ENCODE data around the gene S100A5. TPM values are rescaled to one million over a fixed set of nuclear protein-coding genes. Genes with fewer than 3 reads are reported as not detected.

Gene S100A5
- total and polyA plus RNA-seq, 9 of the 15 experiments (the other 6 are each of a cell fraction or from before 2014, with no cell fraction given), result 0.56 to 1.4 (median 0.64) TPM; not detected in 5

DNA sequence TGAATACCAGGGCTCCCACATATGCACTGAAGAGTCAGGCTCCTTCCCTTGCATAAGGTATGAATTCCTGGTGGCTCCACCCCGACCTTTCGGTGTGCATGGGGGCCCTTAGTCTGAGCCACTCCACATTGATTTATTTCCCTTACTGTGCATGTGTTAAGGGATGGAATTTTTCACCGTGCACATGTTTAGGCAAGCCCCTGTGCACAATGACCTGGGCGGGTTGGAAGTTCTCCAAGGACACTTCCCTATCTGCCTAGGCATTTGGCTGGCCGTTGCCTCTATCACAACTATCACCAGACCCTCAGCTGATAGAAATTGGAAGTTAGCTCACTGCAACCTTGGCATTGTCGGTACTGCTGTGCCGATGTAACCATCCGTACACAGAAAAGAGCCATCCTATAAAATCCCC, 14.6 kb downstream of the S100A5 start:
- Histone ChIP-seq H4K20me1 (replicated peaks; ENCODE audit: control insufficient read depth, insufficient read depth, low read length) (no peaks in the 10 kb centered on the region), H3K4me3 (no peak overlapping the region), H3K4me2 (ENCODE audit: insufficient read depth, low read length) (peak overlapping the region; percentile 58), H3K79me2 (ENCODE audit: control insufficient read depth, insufficient read depth, low read length) (no peaks in the 10 kb centered on the region), H3K9me3 (replicated peaks; ENCODE audit: control insufficient read depth, insufficient read depth, low read depth, low read length) (peaks cover 2% of the 10 kb centered on the region; the same call in 1 of the 2 replicates), H3K36me3 (ENCODE audit: control insufficient read depth, insufficient read depth, low read length) (no peaks in the 10 kb centered on the region), H3K9me1 (ENCODE audit: control insufficient read depth, insufficient read depth, low read length) (no peaks in the 10 kb centered on the region), H3K27me3 (ENCODE audit: control insufficient read depth in 2 of 2, insufficient read depth in 2 of 2, low read length in 2 of 2) (no peaks in the 10 kb centered on the region), H3K27ac (ENCODE audit: extremely low read depth, low read depth, low read length) (peak overlapping the region; percentile 37; the same call in 1 of the 3 replicates), H3K4me1 (replicated peaks in 1 of 2; ENCODE audit: control insufficient read depth in 2 of 2, insufficient read depth in 2 of 2, low read length in 2 of 2) (peaks cover 17 to 21% of the 10 kb centered on the region in 2 experiments), H3K9ac (ENCODE audit: insufficient read depth in 1 of 2, low read depth in 2 of 2, low read length in 2 of 2) (peak overlapping the region; percentile 37 to 67; a peak in 2 of 4 replicates), H2AFZ (ENCODE audit: low read depth, low read length) (peak overlapping the region; percentile 87)
- CTCF ChIA-PET (ENCODE audit: low intra/inter-chr PET ratio), result no interaction called here
- POLR2A ChIA-PET, result interaction anchor here (0.7 to 3.3 kb wide), 6 partner anchors 10 to 101 kb away, joined by 3 to 15 read pairs (median 4); partner anchors contain the start of gene S100A13
- peak in 1 of 4 experiments; percentile 62 for DNase-seq (ENCODE audit: extremely low read depth in 1 of 4, low spot score in 3 of 4)
- in situ Hi-C loops (cut with MboI) (no loop called here), intact Hi-C loops (cut with micrococcal nuclease) (no loop called here)
- peak; percentile 71 for ATAC-seq
- peak; percentile 73 for FAIRE-seq
- 2% methylated on average over 8 of the region's 8 CpGs for WGBS (ENCODE audit: insufficient coverage, low coverage, missing lambda C conversion rate)
- BruUV-seq (replicated peaks), result no TSS peak
- TF ChIP-seq DMBX1 (CRISPR knock-in tag; IDR thresholded peaks at IDR 0.05; ENCODE audit: borderline replicate concordance) (peak; percentile 37; the same call in 1 of the 2 replicates), SMAD4 (CRISPR knock-in tag; conservative IDR thresholded peaks at IDR 0.05) (peak; percentile 61), CBFA2T2 (conservative IDR thresholded peaks at IDR 0.05) (peak; percentile 37; the same call in 1 of the 2 replicates), ZNF766 (CRISPR knock-in tag; conservative IDR thresholded peaks at IDR 0.05) (peak; percentile 49; the same call in 1 of the 2 replicates), L3MBTL2 (IDR thresholded peaks at IDR 0.05) (peak; percentile 14; the same call in 1 of the 2 replicates), NFE2L1 (tag; IDR thresholded peaks at IDR 0.05; ENCODE audit: borderline replicate concordance, low read depth) (no peak), SPI1 (IDR thresholded peaks at IDR 0.05; ENCODE audit: borderline replicate concordance, low read depth, low read length) (peak; percentile 61; the same call in 1 of the 2 replicates)
- TF ChIP-seq, protein P1, sequence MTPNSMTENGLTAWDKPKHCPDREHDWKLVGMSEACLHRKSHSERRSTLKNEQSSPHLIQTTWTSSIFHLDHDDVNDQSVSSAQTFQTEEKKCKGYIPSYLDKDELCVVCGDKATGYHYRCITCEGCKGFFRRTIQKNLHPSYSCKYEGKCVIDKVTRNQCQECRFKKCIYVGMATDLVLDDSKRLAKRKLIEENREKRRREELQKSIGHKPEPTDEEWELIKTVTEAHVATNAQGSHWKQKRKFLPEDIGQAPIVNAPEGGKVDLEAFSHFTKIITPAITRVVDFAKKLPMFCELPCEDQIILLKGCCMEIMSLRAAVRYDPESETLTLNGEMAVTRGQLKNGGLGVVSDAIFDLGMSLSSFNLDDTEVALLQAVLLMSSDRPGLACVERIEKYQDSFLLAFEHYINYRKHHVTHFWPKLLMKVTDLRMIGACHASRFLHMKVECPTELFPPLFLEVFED (CRISPR knock-in tag; conservative IDR thresholded peaks at IDR 0.05), result no peak
- TF ChIP-seq, protein P2, sequence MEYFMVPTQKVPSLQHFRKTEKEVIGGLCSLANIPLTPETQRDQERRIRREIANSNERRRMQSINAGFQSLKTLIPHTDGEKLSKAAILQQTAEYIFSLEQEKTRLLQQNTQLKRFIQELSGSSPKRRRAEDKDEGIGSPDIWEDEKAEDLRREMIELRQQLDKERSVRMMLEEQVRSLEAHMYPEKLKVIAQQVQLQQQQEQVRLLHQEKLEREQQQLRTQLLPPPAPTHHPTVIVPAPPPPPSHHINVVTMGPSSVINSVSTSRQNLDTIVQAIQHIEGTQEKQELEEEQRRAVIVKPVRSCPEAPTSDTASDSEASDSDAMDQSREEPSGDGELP (CRISPR knock-in tag; IDR thresholded peaks at IDR 0.05; ENCODE audit: borderline replicate concordance), result peak; percentile 49
- TF ChIP-seq, protein P3, sequence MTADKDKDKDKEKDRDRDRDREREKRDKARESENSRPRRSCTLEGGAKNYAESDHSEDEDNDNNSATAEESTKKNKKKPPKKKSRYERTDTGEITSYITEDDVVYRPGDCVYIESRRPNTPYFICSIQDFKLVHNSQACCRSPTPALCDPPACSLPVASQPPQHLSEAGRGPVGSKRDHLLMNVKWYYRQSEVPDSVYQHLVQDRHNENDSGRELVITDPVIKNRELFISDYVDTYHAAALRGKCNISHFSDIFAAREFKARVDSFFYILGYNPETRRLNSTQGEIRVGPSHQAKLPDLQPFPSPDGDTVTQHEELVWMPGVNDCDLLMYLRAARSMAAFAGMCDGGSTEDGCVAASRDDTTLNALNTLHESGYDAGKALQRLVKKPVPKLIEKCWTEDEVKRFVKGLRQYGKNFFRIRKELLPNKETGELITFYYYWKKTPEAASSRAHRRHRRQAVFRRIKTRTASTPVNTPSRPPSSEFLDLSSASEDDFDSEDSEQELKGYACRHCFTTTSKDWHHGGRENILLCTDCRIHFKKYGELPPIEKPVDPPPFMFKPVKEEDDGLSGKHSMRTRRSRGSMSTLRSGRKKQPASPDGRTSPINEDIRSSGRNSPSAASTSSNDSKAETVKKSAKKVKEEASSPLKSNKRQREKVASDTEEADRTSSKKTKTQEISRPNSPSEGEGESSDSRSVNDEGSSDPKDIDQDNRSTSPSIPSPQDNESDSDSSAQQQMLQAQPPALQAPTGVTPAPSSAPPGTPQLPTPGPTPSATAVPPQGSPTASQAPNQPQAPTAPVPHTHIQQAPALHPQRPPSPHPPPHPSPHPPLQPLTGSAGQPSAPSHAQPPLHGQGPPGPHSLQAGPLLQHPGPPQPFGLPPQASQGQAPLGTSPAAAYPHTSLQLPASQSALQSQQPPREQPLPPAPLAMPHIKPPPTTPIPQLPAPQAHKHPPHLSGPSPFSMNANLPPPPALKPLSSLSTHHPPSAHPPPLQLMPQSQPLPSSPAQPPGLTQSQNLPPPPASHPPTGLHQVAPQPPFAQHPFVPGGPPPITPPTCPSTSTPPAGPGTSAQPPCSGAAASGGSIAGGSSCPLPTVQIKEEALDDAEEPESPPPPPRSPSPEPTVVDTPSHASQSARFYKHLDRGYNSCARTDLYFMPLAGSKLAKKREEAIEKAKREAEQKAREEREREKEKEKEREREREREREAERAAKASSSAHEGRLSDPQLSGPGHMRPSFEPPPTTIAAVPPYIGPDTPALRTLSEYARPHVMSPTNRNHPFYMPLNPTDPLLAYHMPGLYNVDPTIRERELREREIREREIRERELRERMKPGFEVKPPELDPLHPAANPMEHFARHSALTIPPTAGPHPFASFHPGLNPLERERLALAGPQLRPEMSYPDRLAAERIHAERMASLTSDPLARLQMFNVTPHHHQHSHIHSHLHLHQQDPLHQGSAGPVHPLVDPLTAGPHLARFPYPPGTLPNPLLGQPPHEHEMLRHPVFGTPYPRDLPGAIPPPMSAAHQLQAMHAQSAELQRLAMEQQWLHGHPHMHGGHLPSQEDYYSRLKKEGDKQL (CRISPR knock-in tag; IDR thresholded peaks at IDR 0.05; ENCODE audit: borderline replicate concordance), result 0 out of 2 replicates have a peak, but pooled peaks have one; percentile 35
- TF ChIP-seq, protein P4, sequence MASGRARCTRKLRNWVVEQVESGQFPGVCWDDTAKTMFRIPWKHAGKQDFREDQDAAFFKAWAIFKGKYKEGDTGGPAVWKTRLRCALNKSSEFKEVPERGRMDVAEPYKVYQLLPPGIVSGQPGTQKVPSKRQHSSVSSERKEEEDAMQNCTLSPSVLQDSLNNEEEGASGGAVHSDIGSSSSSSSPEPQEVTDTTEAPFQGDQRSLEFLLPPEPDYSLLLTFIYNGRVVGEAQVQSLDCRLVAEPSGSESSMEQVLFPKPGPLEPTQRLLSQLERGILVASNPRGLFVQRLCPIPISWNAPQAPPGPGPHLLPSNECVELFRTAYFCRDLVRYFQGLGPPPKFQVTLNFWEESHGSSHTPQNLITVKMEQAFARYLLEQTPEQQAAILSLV (tag; IDR thresholded peaks at IDR 0.05), result no peak

Data from K562 (cell line).